Ishikawa (cell line): ENCODE measurements around the gene BCDIN3D.

Source experiments
- CEBPB ChIP-seq: IDR thresholded peaks from 2 replicates; pipeline ENCODE4 v1.6.1; 2012
- CREB1 ChIP-seq: IDR thresholded peaks from 2 replicates; pipeline ENCODE4 v1.6.1; 2012; ENCODE audit warnings: low read depth
- EGR1 ChIP-seq: IDR thresholded peaks from 2 replicates; pipeline ENCODE4 v1.6.1; 2012
- EP300 ChIP-seq: IDR thresholded peaks from 2 replicates; pipeline ENCODE4 v1.6.1; 2012; ENCODE audit warnings: borderline replicate concordance
- FOXM1 ChIP-seq: IDR thresholded peaks from 2 replicates; pipeline ENCODE4 v1.6.1; 2012; ENCODE audit warnings: low read depth, borderline replicate concordance
- NFIC ChIP-seq: IDR thresholded peaks from 2 replicates; pipeline ENCODE4 v1.6.1; 2012
- RAD21 ChIP-seq: IDR thresholded peaks from 2 replicates; pipeline ENCODE4 v1.6.1; 2012; ENCODE audit warnings: low read depth
- REST ChIP-seq: IDR thresholded peaks from 2 replicates; pipeline ENCODE4 v1.6.1; 2012; ENCODE audit warnings: low read depth, mild to moderate bottlenecking
- TAF1 ChIP-seq: IDR thresholded peaks from 2 replicates; pipeline ENCODE4 v1.6.1; 2012; ENCODE audit warnings: low read depth, mild to moderate bottlenecking
- TCF12 ChIP-seq: IDR thresholded peaks from 2 replicates; pipeline ENCODE4 v1.6.1; 2012; ENCODE audit warnings: low read depth
- TEAD4 ChIP-seq: IDR thresholded peaks from 2 replicates; pipeline ENCODE4 v1.6.1; 2012
- USF1 ChIP-seq: IDR thresholded peaks from 2 replicates; pipeline ENCODE4 v1.6.1; 2012
- YY1 ChIP-seq: IDR thresholded peaks from 2 replicates; pipeline ENCODE4 v1.6.1; 2012; ENCODE audit warnings: low read depth
- ZBTB7A ChIP-seq: IDR thresholded peaks from 2 replicates; pipeline ENCODE4 v1.6.1; 2012; ENCODE audit warnings: low read depth
- TF ChIP-seq, protein P1 (sequence below): IDR thresholded peaks from 2 replicates; pipeline ENCODE4 v1.6.1; 2012

The BCDIN3D gene

GRCh38 chr12:49891012-49891411 is 48.1 kb upstream of the BCDIN3D start:
- TF ChIP-seq NFIC (no peak), FOXM1 (no peak)

GRCh38 chr12:49890096-49890461 is 47.2 kb upstream of the BCDIN3D start:
- TF ChIP-seq YY1, result no peak

DNA sequence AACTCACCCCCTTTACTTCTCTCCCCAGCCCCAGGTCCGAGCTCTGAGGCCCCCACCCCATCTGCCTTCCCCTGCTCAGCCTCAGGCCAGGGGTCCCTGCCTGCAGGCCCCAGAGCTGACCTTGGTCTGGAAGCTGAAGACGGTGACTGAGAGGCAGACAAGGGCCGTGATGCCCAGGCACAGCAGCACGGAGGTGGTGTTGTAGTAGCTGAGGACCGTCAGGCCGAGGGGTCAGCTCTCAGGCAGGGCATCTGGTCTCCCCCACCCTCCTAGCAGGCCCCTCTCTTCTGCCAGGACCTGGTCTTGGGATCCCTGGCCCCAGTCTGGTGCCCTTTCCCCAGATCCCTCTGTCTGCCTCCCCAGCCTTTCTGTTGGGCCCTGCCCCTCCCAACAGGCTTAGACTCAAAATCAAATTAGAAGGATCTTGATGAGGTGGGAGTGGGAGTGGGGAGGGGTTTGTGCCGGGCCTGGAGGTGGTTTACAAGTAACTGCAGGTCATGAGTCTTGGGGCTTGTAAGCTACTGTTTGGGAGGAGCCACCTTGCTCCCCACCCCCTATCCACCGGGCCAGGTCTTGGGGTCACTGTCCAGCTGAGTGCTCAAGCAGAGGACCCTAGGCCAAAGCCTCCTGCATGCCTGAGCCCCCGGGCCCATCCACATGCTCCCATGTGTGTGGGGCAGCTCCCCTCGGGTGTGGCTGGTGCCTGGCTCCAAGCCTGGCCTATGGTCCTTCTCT is 46.6 kb upstream of the BCDIN3D start:
- TF ChIP-seq USF1, result no peak
- TF ChIP-seq, protein P1, sequence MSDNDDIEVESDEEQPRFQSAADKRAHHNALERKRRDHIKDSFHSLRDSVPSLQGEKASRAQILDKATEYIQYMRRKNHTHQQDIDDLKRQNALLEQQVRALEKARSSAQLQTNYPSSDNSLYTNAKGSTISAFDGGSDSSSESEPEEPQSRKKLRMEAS, result no peak
- no peak for TF ChIP-seq CREB1
- no peak for TF ChIP-seq NFIC
- no peak for TF ChIP-seq FOXM1

GRCh38 chr12:49888461-49889151 is 45.7 kb upstream of the BCDIN3D start:
- TF ChIP-seq FOXM1, result no peak
- TF ChIP-seq, protein P1, result no peak
- TF ChIP-seq CREB1, result no peak

DNA sequence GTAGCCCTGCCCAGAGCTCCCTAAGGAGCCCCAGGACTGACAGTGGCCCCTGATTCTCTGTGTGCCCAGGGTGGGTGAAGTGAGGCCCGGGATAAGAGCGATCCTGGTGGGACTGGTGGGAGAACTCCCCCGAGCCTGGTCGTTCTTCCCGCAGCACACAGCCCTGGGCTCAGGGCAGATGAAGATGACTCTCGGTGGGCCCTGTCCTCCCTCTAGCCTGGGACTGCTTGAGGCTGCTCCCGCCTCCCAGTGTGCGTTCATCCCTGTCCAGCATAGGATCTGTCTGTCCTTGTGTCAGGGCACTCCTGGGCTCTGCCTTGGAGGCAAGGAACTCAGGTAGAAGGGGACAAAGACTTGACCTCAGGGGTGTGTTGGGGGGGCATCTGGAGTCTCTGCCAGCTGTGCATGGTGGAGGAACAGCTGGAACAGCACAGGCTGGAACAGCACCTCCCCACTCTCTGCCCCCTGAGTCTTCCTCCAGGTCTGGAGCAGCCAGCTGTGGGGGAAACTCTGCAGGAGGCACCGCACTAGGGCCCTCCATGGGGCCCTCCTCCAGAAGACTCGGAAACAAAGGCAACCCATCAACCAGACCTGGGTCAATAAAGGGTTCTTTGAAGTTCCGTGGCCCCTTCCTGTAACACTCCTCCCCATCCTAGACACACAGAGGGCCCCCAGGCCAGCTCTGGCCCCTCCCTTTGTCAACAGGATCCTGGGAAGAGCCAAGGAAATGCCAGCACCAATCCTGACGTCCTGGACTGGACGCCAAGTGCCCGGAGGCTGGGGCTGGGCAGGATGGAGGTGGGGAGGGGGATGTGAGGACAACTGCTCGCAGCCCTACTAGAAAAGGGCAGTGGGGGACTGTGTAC is 44.9 kb upstream of the BCDIN3D start:
- TF ChIP-seq TEAD4 (no peak), CEBPB (no peak), USF1 (no peak), FOXM1 (no peak), EGR1 (no peak), TCF12 (no peak), EP300 (no peak), REST (no peak), CREB1 (no peak), ZBTB7A (no peak)
- TF ChIP-seq, protein P1, result no peak

- TF ChIP-seq RAD21 (no peak), REST (no peak), ZBTB7A (no peak), TAF1 (no peak), NFIC (no peak), USF1 (no peak), CREB1 (no peak), YY1 (no peak), EP300 (no peak), TCF12 (no peak), EGR1 (no peak), CEBPB (no peak), FOXM1 (no peak), TEAD4 (no peak)
- TF ChIP-seq, protein P1, result no peak
Observed at GRCh38 chr12:49887091-49887490, 44.2 kb upstream of the BCDIN3D start.
